NCI-H510A treated with DMSO at 0.1 percent for 48 hours (cell line): ENCODE results near the gene CEBPG.

Experiments used
- DNase-seq: peaks from one replicate; lab custom pipeline; 2025; lab: John Stamatoyannopoulos, UW

The CEBPG gene

GRCh38 chr19:33382006-33382405 is 8.5 kb downstream of the CEBPG start:
- DNase-seq: no peak

GRCh38 chr19:33382982-33383381 is 9.5 kb downstream of the CEBPG start:
- no peak for DNase-seq

- DNase-seq: no peak
These were observed 10.3 kb downstream of the CEBPG start for GRCh38 chr19:33383720-33384292.

- no peak for DNase-seq
These were observed 11.5 kb downstream of the CEBPG start for GRCh38 chr19:33384983-33385382.

GRCh38 chr19:33385956-33386355 is 12.4 kb downstream of the CEBPG start:
- DNase-seq: no peak

- DNase-seq: no peak
These were observed 12.9 kb downstream of the CEBPG start for GRCh38 chr19:33386361-33386858.

- no peak for DNase-seq
These were observed 14.1 kb downstream of the CEBPG start for GRCh38 chr19:33387351-33388230.

- DNase-seq: no peak
These were observed 14.8 kb downstream of the CEBPG start for GRCh38 chr19:33388231-33388724.

- DNase-seq: no peak
These were observed 15.4 kb downstream of the CEBPG start for GRCh38 chr19:33388725-33389420.

GRCh38 chr19:33389421-33390100 is 16.1 kb downstream of the CEBPG start:
- no peak for DNase-seq

GRCh38 chr19:33390101-33390907 is 16.8 kb downstream of the CEBPG start:
- no peak for DNase-seq

GRCh38 chr19:33390908-33391630 is 17.6 kb downstream of the CEBPG start:
- no peak for DNase-seq

GRCh38 chr19:33391631-33392249 is 18.2 kb downstream of the CEBPG start:
- no peak for DNase-seq

- DNase-seq: no peak
These were observed 19.1 kb downstream of the CEBPG start for GRCh38 chr19:33392341-33393285.

GRCh38 chr19:33393286-33394005 is 19.9 kb downstream of the CEBPG start:
- DNase-seq: no peak

GRCh38 chr19:33394006-33394722 is 20.7 kb downstream of the CEBPG start:
- DNase-seq: no peak
